ENCODE data around the gene TOR1AIP1.

TOR1AIP1 gene

GRCh38 chr1:179935909-179936496, 53.9 kb downstream of the TOR1AIP1 start:
- no peaks in the 10 kb centered on the region for H3K4me1 Mint-ChIP-seq (ENCODE audit: low read depth in 2 of 2)
- no peaks in the 10 kb centered on the region for H3K9me3 Mint-ChIP-seq
- ATAC-seq (replicated peaks) (no peak), DNase-seq (no peak)
- H3K27me3 Mint-ChIP-seq, result peaks cover 21 to 28% of the 10 kb centered on the region in 2 donors
- no peaks in the 10 kb centered on the region for H3K36me3 Mint-ChIP-seq (ENCODE audit: insufficient read depth)
- H3K27ac Mint-ChIP-seq, result no peak overlapping the region
- H3K4me3 Mint-ChIP-seq, result no peak overlapping the region

GRCh38 chr1:179937668-179938254, 55.7 kb downstream of the TOR1AIP1 start:
- Mint-ChIP-seq H3K36me3 (ENCODE audit: insufficient read depth) (no peaks in the 10 kb centered on the region), H3K27ac (no peak overlapping the region), H3K4me1 (ENCODE audit: low read depth in 2 of 2) (no peaks in the 10 kb centered on the region), H3K4me3 (no peak overlapping the region), H3K9me3 (no peaks in the 10 kb centered on the region), H3K27me3 (peaks cover 21 to 28% of the 10 kb centered on the region in 2 donors)
- DNase-seq (no peak), ATAC-seq (replicated peaks) (no peak)

GRCh38 chr1:179938752-179939151, 56.7 kb downstream of the TOR1AIP1 start:
- H3K27me3 Mint-ChIP-seq, result peaks cover 21 to 27% of the 10 kb centered on the region in 2 donors
- no peak overlapping the region for H3K4me3 Mint-ChIP-seq
- no peaks in the 10 kb centered on the region for H3K9me3 Mint-ChIP-seq
- H3K4me1 Mint-ChIP-seq (ENCODE audit: low read depth in 2 of 2), result no peaks in the 10 kb centered on the region
- no peak overlapping the region for H3K27ac Mint-ChIP-seq
- DNase-seq (no peak), ATAC-seq (replicated peaks) (no peak)
- no peaks in the 10 kb centered on the region for H3K36me3 Mint-ChIP-seq (ENCODE audit: insufficient read depth)

GRCh38 chr1:179939941-179940340, 57.9 kb downstream of the TOR1AIP1 start:
- peaks cover 11 to 16% of the 10 kb centered on the region in 2 donors for H3K27me3 Mint-ChIP-seq
- H3K4me1 Mint-ChIP-seq (ENCODE audit: low read depth in 2 of 2), result no peaks in the 10 kb centered on the region
- H3K9me3 Mint-ChIP-seq, result no peaks in the 10 kb centered on the region
- no peak for DNase-seq
- no peaks in the 10 kb centered on the region for H3K36me3 Mint-ChIP-seq (ENCODE audit: insufficient read depth)
- H3K4me3 Mint-ChIP-seq, result no peak overlapping the region
- ATAC-seq (replicated peaks), result no peak
- no peak overlapping the region for H3K27ac Mint-ChIP-seq

GRCh38 chr1:179941454-179941853, 59.4 kb downstream of the TOR1AIP1 start:
- no peaks in the 10 kb centered on the region for H3K36me3 Mint-ChIP-seq (ENCODE audit: insufficient read depth)
- no peaks in the 10 kb centered on the region for H3K9me3 Mint-ChIP-seq
- H3K27me3 Mint-ChIP-seq, result peaks cover under 1 to 6% of the 10 kb centered on the region in 2 donors
- DNase-seq (no peak), ATAC-seq (replicated peaks) (no peak)
- H3K4me3 Mint-ChIP-seq, result no peak overlapping the region
- no peaks in the 10 kb centered on the region for H3K4me1 Mint-ChIP-seq (ENCODE audit: low read depth in 2 of 2)
- H3K27ac Mint-ChIP-seq, result no peak overlapping the region

GRCh38 chr1:179950651-179951050, 68.6 kb downstream of the TOR1AIP1 start:
- Mint-ChIP-seq H3K4me3 (no peak overlapping the region), H3K27me3 (no peaks in the 10 kb centered on the region), H3K4me1 (ENCODE audit: low read depth in 2 of 2) (peaks cover 17 to 26% of the 10 kb centered on the region in 2 donors), H3K36me3 (ENCODE audit: insufficient read depth) (peaks cover 15% of the 10 kb centered on the region), H3K9me3 (no peaks in the 10 kb centered on the region), H3K27ac (no peak overlapping the region)
- DNase-seq (no peak), ATAC-seq (replicated peaks) (no peak)

- no peaks in the 10 kb centered on the region for H3K9me3 Mint-ChIP-seq
- ATAC-seq (replicated peaks), result no peak
- H3K36me3 Mint-ChIP-seq (ENCODE audit: insufficient read depth), result peaks cover 15% of the 10 kb centered on the region
- no peaks in the 10 kb centered on the region for H3K27me3 Mint-ChIP-seq
- peaks cover 19 to 35% of the 10 kb centered on the region in 2 donors for H3K4me1 Mint-ChIP-seq (ENCODE audit: low read depth in 2 of 2)
- H3K4me3 Mint-ChIP-seq, result peak overlapping the region in 1 of 2 donors; percentile 86
- peak overlapping the region; percentile 1 to 90 for H3K27ac Mint-ChIP-seq
- no peak for DNase-seq
Measured at GRCh38 chr1:179951383-179952144, 69.5 kb downstream of the TOR1AIP1 start.

GRCh38 chr1:179952186-179952585, 70.1 kb downstream of the TOR1AIP1 start:
- Mint-ChIP-seq H3K9me3 (no peaks in the 10 kb centered on the region), H3K4me3 (peak overlapping the region in 1 of 2 donors; percentile 86), H3K27ac (peak overlapping the region; percentile 1 to 90), H3K4me1 (ENCODE audit: low read depth in 2 of 2) (peaks cover 20 to 40% of the 10 kb centered on the region in 2 donors), H3K27me3 (no peaks in the 10 kb centered on the region), H3K36me3 (ENCODE audit: insufficient read depth) (peaks cover 15% of the 10 kb centered on the region)
- ATAC-seq (replicated peaks) (no peak), DNase-seq (no peak)

- peak overlapping the region; percentile 90 to 92 for H3K27ac Mint-ChIP-seq
- peak overlapping the region; percentile 84 to 86 for H3K4me3 Mint-ChIP-seq
- DNase-seq (peak in 1 of 3 experiments; percentile 31), ATAC-seq (replicated peaks) (peak; percentile 12)
- H3K4me1 Mint-ChIP-seq (ENCODE audit: low read depth in 2 of 2), result peaks cover 23 to 47% of the 10 kb centered on the region in 2 donors
- no peaks in the 10 kb centered on the region for H3K9me3 Mint-ChIP-seq
- H3K36me3 Mint-ChIP-seq (ENCODE audit: insufficient read depth), result peaks cover 16% of the 10 kb centered on the region
- no peaks in the 10 kb centered on the region for H3K27me3 Mint-ChIP-seq
Measured at GRCh38 chr1:179953974-179954492, 71.9 kb downstream of the TOR1AIP1 start.

GRCh38 chr1:179954493-179955286, 72.6 kb downstream of the TOR1AIP1 start, which contains the start of gene CEP350:
Gene CEP350, plus strand, starts transcription at chr1:179954810. Its CDS starts 31,372 bp downstream, at chr1:179986182.
- Mint-ChIP-seq H3K27ac (peak within 1 kb of the TSS; percentile 90 to 92), H3K4me3 (peak within 1 kb of the TSS; percentile 84 to 86), H3K4me1 (ENCODE audit: low read depth in 2 of 2) (peaks cover 26 to 47% of the 10 kb centered on the region in 2 donors), H3K36me3 (ENCODE audit: insufficient read depth) (peaks cover 20% of the 10 kb centered on the region), H3K9me3 (no peaks in the 10 kb centered on the region), H3K27me3 (no peaks in the 10 kb centered on the region)
- peak; percentile 96 to 98 (median 97) for DNase-seq
- ATAC-seq (replicated peaks), result peak; percentile 86

- no peak for ATAC-seq (replicated peaks)
- peak overlapping the region; percentile 90 to 92 for H3K27ac Mint-ChIP-seq
Measured at GRCh38 chr1:179955287-179955680, 73.2 kb downstream of the TOR1AIP1 start.

GRCh38 chr1:179955731-179956130, 73.6 kb downstream of the TOR1AIP1 start:
- ATAC-seq (replicated peaks), result no peak
- peaks cover 28 to 52% of the 10 kb centered on the region in 2 donors for H3K4me1 Mint-ChIP-seq (ENCODE audit: low read depth in 2 of 2)
- no peaks in the 10 kb centered on the region for H3K27me3 Mint-ChIP-seq
- H3K36me3 Mint-ChIP-seq (ENCODE audit: insufficient read depth), result peaks cover 20% of the 10 kb centered on the region
- no peaks in the 10 kb centered on the region for H3K9me3 Mint-ChIP-seq
- no peak for DNase-seq
- peak overlapping the region; percentile 90 to 92 for H3K27ac Mint-ChIP-seq
- peak overlapping the region; percentile 84 to 86 for H3K4me3 Mint-ChIP-seq

More at GRCh38 chr1:179955287-179955680, 73.2 kb downstream of the TOR1AIP1 start:
- Mint-ChIP-seq H3K27me3 (no peaks in the 10 kb centered on the region), H3K4me3 (peak overlapping the region; percentile 84 to 86), H3K4me1 (ENCODE audit: low read depth in 2 of 2) (peaks cover 26 to 50% of the 10 kb centered on the region in 2 donors), H3K9me3 (no peaks in the 10 kb centered on the region), H3K36me3 (ENCODE audit: insufficient read depth) (peaks cover 20% of the 10 kb centered on the region)
- no peak for DNase-seq

GRCh38 chr1:179958359-179958758, 76.3 kb downstream of the TOR1AIP1 start:
- ATAC-seq (replicated peaks) (no peak), DNase-seq (no peak)
- H3K27me3 Mint-ChIP-seq, result no peaks in the 10 kb centered on the region
- H3K27ac Mint-ChIP-seq, result no peak overlapping the region
- peaks cover 31 to 51% of the 10 kb centered on the region in 2 donors for H3K4me1 Mint-ChIP-seq (ENCODE audit: low read depth in 2 of 2)
- no peak overlapping the region for H3K4me3 Mint-ChIP-seq
- peaks cover 19% of the 10 kb centered on the region for H3K36me3 Mint-ChIP-seq (ENCODE audit: insufficient read depth)
- H3K9me3 Mint-ChIP-seq, result no peaks in the 10 kb centered on the region

All from effector memory CD8-positive, alpha-beta T cell (primary cell).